ENCODE data around the gene PREX1.
"Not testable (repeated sequence)": the region's sequence is repeated elsewhere in the genome, so short reads cannot be mapped to it uniquely, and the experiment has no call there.

DNA sequence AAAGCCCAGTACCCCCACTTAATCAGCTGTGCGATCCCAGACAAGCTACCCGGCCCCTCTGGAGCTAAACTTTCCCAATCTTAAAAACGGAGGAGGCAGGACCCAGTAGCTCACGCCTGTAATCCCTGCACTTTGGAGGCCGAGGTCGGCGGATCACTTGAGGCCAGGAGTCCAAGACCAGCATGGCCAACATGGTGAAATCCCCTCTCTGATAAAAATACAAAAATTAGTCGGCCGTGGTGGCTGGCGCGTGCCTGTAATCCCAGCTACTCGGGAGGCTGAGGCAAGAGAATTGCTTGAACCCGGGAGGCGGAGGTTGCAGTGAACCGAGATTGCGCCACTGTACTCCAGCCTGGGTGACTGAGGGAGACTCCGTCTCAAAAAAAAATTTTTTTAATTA, 1.3 kb downstream of the PREX1 start:
- TF ChIP-seq, protein P1, sequence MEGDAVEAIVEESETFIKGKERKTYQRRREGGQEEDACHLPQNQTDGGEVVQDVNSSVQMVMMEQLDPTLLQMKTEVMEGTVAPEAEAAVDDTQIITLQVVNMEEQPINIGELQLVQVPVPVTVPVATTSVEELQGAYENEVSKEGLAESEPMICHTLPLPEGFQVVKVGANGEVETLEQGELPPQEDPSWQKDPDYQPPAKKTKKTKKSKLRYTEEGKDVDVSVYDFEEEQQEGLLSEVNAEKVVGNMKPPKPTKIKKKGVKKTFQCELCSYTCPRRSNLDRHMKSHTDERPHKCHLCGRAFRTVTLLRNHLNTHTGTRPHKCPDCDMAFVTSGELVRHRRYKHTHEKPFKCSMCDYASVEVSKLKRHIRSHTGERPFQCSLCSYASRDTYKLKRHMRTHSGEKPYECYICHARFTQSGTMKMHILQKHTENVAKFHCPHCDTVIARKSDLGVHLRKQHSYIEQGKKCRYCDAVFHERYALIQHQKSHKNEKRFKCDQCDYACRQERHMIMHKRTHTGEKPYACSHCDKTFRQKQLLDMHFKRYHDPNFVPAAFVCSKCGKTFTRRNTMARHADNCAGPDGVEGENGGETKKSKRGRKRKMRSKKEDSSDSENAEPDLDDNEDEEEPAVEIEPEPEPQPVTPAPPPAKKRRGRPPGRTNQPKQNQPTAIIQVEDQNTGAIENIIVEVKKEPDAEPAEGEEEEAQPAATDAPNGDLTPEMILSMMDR (IDR thresholded peaks at IDR 0.05): not testable (repeated sequence)
- TF ChIP-seq POLR2AphosphoS5 (IDR thresholded peaks at IDR 0.05; ENCODE audit: low read depth, low read length): not testable (repeated sequence)

Measured in Panc1 (cell line).